ENCODE measurements around the gene PPM1J.

DNA sequence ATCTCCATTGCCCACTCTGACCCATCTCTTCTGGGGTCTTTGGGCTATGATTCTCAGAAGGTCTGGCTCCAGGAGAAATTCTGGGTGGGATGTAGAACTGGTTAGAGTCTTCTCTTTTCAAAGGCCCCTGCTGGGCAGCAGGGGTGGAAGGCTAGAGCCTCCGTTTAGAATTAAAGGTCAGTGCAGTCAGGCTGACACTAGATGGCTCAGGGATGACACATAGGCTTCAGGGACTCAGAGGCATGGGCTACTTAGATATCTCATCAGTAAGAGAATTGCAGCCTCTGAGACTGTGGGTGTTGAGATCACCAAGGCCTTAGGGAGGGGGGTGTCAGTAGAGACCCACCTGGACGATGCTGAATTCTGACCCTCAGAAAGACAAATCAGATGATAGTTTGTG lies 12.6 kb upstream of the PPM1J start:
- TF ChIP-seq EZH2phosphoT487 (IDR thresholded peaks at IDR 0.05; ENCODE audit: insufficient read depth, low read depth) (no peak), EZH2 (IDR thresholded peaks at IDR 0.05; ENCODE audit: insufficient read depth, poor library complexity, severe bottlenecking) (no peak)
